ENCODE measurements around the gene SLC44A3.
A peak's percentile ranks its signal among the peaks of the same experiment; 100 is the strongest.

The SLC44A3 gene

GRCh38 chr1:94851571-94851970 lies 31.4 kb downstream of the SLC44A3 start:
- no peak for TF ChIP-seq CTCF (conservative IDR thresholded peaks at IDR 0.05; ENCODE audit: low read depth)
- ChIA-PET POLR2A (ENCODE audit: low non-redundant PET) (no interaction called here), CTCF (interaction anchor here (2.8 kb wide), 1 partner anchor 192 kb away, joined by 12 read pairs; no protein-coding TSS in a partner anchor)
- no peak overlapping the region for H3K27ac ChIP-seq
- no peak for DNase-seq (ENCODE audit: low spot score)

GRCh38 chr1:94852788-94853187 lies 32.6 kb downstream of the SLC44A3 start:
- no peak for DNase-seq (ENCODE audit: low spot score)
- no peak overlapping the region for H3K27ac ChIP-seq
- no peak for TF ChIP-seq CTCF (conservative IDR thresholded peaks at IDR 0.05; ENCODE audit: low read depth)
- ChIA-PET CTCF (no interaction called here), POLR2A (ENCODE audit: low non-redundant PET) (no interaction called here)

GRCh38 chr1:94854458-94855306 lies 34.5 kb downstream of the SLC44A3 start:
- peak; percentile 94 for DNase-seq (ENCODE audit: low spot score)
- TF ChIP-seq CTCF (conservative IDR thresholded peaks at IDR 0.05; ENCODE audit: low read depth) = peak; percentile 88
- ChIA-PET POLR2A (ENCODE audit: low non-redundant PET) (interaction anchor here (0.8 kb wide), 1 partner anchor 71 kb away, joined by 7 read pairs; no protein-coding TSS in a partner anchor), CTCF (interaction anchor here (0.5 to 3.3 kb wide), 30 partner anchors 9 to 382 kb away, joined by 3 to 55 read pairs (median 4); partner anchors contain the start of gene CNN3)
- peak overlapping the region; percentile 92 for H3K27ac ChIP-seq

- ChIA-PET POLR2A (ENCODE audit: low non-redundant PET) (interaction anchor here (0.6 kb wide), 1 partner anchor 313 kb away, joined by 4 read pairs; no protein-coding TSS in a partner anchor), CTCF (interaction anchor here (0.5 to 3.3 kb wide), 9 partner anchors 38 to 381 kb away, joined by 3 to 55 read pairs (median 4); no protein-coding TSS in a partner anchor)
- DNase-seq (ENCODE audit: low spot score) = no peak
- peak overlapping the region; percentile 92 for H3K27ac ChIP-seq
- no peak for TF ChIP-seq CTCF (conservative IDR thresholded peaks at IDR 0.05; ENCODE audit: low read depth)
These were observed 35.1 kb downstream of the SLC44A3 start for GRCh38 chr1:94855307-94855700.

- no peak for TF ChIP-seq CTCF (conservative IDR thresholded peaks at IDR 0.05; ENCODE audit: low read depth)
- no peak for DNase-seq (ENCODE audit: low spot score)
- CTCF ChIA-PET = interaction anchor here (0.5 to 3.3 kb wide), 2 partner anchors 185 to 360 kb away, joined by 3 to 55 read pairs; no protein-coding TSS in a partner anchor
- POLR2A ChIA-PET (ENCODE audit: low non-redundant PET) = interaction anchor here (0.6 kb wide), 1 partner anchor 314 kb away, joined by 4 read pairs; no protein-coding TSS in a partner anchor
- no peak overlapping the region for H3K27ac ChIP-seq
These were observed 35.8 kb downstream of the SLC44A3 start for GRCh38 chr1:94856004-94856403.

GRCh38 chr1:94856868-94857267 lies 36.7 kb downstream of the SLC44A3 start:
- no peak for DNase-seq (ENCODE audit: low spot score)
- POLR2A ChIA-PET (ENCODE audit: low non-redundant PET) = no interaction called here
- H3K27ac ChIP-seq = no peak overlapping the region
- TF ChIP-seq CTCF (conservative IDR thresholded peaks at IDR 0.05; ENCODE audit: low read depth) = no peak
- CTCF ChIA-PET = no interaction called here
